PC-3 (cell line): ENCODE results near the gene MED13.

ENCODE experiments used
- CTCF ChIP-seq: fragments of 300-600 bp; sonication (generic); conservative IDR thresholded peaks from 2 replicates; pipeline ENCODE4 v1.5.1; 2017; ENCODE audit warnings: antibody characterized with exemption, low read depth, mild to moderate bottlenecking, low read length
- EZH2 ChIP-seq: fragments of 300-600 bp; sonication (generic); IDR thresholded peaks from one replicate; pipeline ENCODE4 v1.6.1; 2017; ENCODE audit warnings: antibody characterized with exemption, mild to moderate bottlenecking, low read length; ENCODE audit not compliant: unreplicated experiment
- EZH2phosphoT487 ChIP-seq: fragments of 300-600 bp; sonication (generic); IDR thresholded peaks from 2 replicates; pipeline ENCODE4 v1.6.1; 2018; ENCODE audit warnings: mild to moderate bottlenecking, antibody characterized with exemption, low read length, borderline replicate concordance

GRCh38 chr17:62112229-62112628 is 47.2 kb upstream of the MED13 start:
- TF ChIP-seq CTCF: no peak
- TF ChIP-seq EZH2phosphoT487: no peak
- TF ChIP-seq EZH2: no peak
